SKM-1 (cell line): Measurements from ENCODE around the gene VPS13D.

Experiments used
- DNase-seq: peaks from one replicate; lab custom pipeline; 2025; ENCODE audit not compliant: unreplicated experiment; lab: John Stamatoyannopoulos, UW

The VPS13D gene

GRCh38 chr1:12417389-12417788 lies 187.6 kb downstream of the VPS13D start:
- DNase-seq: no peak

- DNase-seq: no peak
Measured at GRCh38 chr1:12420171-12420570, 190.3 kb downstream of the VPS13D start.

- no peak for DNase-seq
Measured at GRCh38 chr1:12422488-12422887, 192.7 kb downstream of the VPS13D start.

- DNase-seq: no peak
Measured at GRCh38 chr1:12424087-12424529, 194.3 kb downstream of the VPS13D start.

- DNase-seq: no peak
Measured at GRCh38 chr1:12424793-12425192, 195.0 kb downstream of the VPS13D start.

GRCh38 chr1:12426030-12426429 lies 196.2 kb downstream of the VPS13D start:
- no peak for DNase-seq

GRCh38 chr1:12428334-12428733 lies 198.5 kb downstream of the VPS13D start:
- no peak for DNase-seq

GRCh38 chr1:12430525-12430924 lies 200.7 kb downstream of the VPS13D start:
- DNase-seq: no peak

GRCh38 chr1:12432897-12433296 lies 203.1 kb downstream of the VPS13D start:
- DNase-seq: no peak

GRCh38 chr1:12433323-12434053 lies 203.7 kb downstream of the VPS13D start:
- DNase-seq: no peak

- DNase-seq: no peak
Measured at GRCh38 chr1:12434174-12434573, 204.3 kb downstream of the VPS13D start.

- no peak for DNase-seq
Measured at GRCh38 chr1:12434686-12435085, 204.9 kb downstream of the VPS13D start.

- DNase-seq: no peak
Measured at GRCh38 chr1:12435639-12436344, 206.0 kb downstream of the VPS13D start.

GRCh38 chr1:12436345-12436658 lies 206.5 kb downstream of the VPS13D start:
- DNase-seq: no peak

- no peak for DNase-seq
Measured at GRCh38 chr1:12436817-12437599, 207.2 kb downstream of the VPS13D start.

- DNase-seq: no peak
Measured at GRCh38 chr1:12437629-12438028, 207.8 kb downstream of the VPS13D start.

- DNase-seq: no peak
Measured at GRCh38 chr1:12438349-12438924, 208.6 kb downstream of the VPS13D start.

GRCh38 chr1:12439073-12439472 lies 209.2 kb downstream of the VPS13D start:
- no peak for DNase-seq

- DNase-seq: no peak
Measured at GRCh38 chr1:12441414-12442105, 211.7 kb downstream of the VPS13D start.

- no peak for DNase-seq
Measured at GRCh38 chr1:12442217-12442616, 212.4 kb downstream of the VPS13D start.

GRCh38 chr1:12443151-12443550 lies 213.3 kb downstream of the VPS13D start:
- DNase-seq: no peak
